Osteoblast (primary cell): ENCODE data around the gene MAN1C1. TPM values are rescaled to one million over a fixed set of nuclear protein-coding genes. Genes with fewer than 3 reads are reported as not detected.

Experiments used
- DNase-seq: peaks from one replicate; pipeline ENCODE4 v3.0.0; 2011; ENCODE audit warnings: low spot score, mixed read lengths; ENCODE audit not compliant: insufficient read length; ENCODE audit errors: missing footprints
- H2AFZ ChIP-seq: 2 replicates; pipeline ENCODE4 v1.6.0; 2011; ENCODE audit warnings: mild to moderate bottlenecking, low read length
- H3K27ac ChIP-seq: 2 replicates; pipeline ENCODE4 v1.5.1; 2011; ENCODE audit warnings: mild to moderate bottlenecking, low read depth, low read length, moderate library complexity
- H3K27me3 ChIP-seq: 2 replicates; pipeline ENCODE4 v1.6.0; 2012; ENCODE audit warnings: mild to moderate bottlenecking, control low read depth, inconsistent platforms, low read length, moderate library complexity; ENCODE audit not compliant: insufficient read depth
- H3K36me3 ChIP-seq: 2 replicates; pipeline ENCODE4 v1.5.1; 2011; ENCODE audit warnings: mild to moderate bottlenecking, low read length, control low read depth, moderate library complexity; ENCODE audit not compliant: insufficient read depth
- H3K4me1 ChIP-seq: 2 replicates; pipeline ENCODE4 v1.5.1; 2011; ENCODE audit warnings: mild to moderate bottlenecking, low read length, control low read depth, moderate library complexity; ENCODE audit not compliant: insufficient read depth
- H3K4me2 ChIP-seq: 2 replicates; pipeline ENCODE4 v1.6.0; 2011; ENCODE audit warnings: mild to moderate bottlenecking, low read length; ENCODE audit not compliant: insufficient read depth
- H3K4me3 ChIP-seq: fragments of 200-600 bp; sonication (generic); 3 replicates; pipeline ENCODE4 v1.5.1; 2012; ENCODE audit warnings: mild to moderate bottlenecking, low read length, inconsistent platforms; ENCODE audit not compliant: insufficient read depth
- H3K79me2 ChIP-seq: 2 replicates; pipeline ENCODE4 v1.6.0; 2012; ENCODE audit warnings: mild to moderate bottlenecking, low read length, control low read depth, inconsistent platforms; ENCODE audit not compliant: insufficient read depth
- H3K9me3 ChIP-seq: 2 replicates; pipeline ENCODE4 v1.5.1; 2011; ENCODE audit warnings: low read depth, low read length, control low read depth
- H4K20me1 ChIP-seq: 2 replicates; pipeline ENCODE4 v1.6.0; 2012; ENCODE audit warnings: mild to moderate bottlenecking, low read length, control low read depth; ENCODE audit not compliant: insufficient read depth
- total RNA-seq: library from RNA; depleted of rRNA; stranded (reverse); fragments of >200 nt; gene quantifications from 2 replicates; pipeline ENCODE4 v1.2.3, GENCODE V29; 2012
- TF ChIP-seq, protein P1 (sequence below): IDR thresholded peaks from 2 replicates; pipeline ENCODE4 v1.5.1; 2011; ENCODE audit warnings: mild to moderate bottlenecking, low read depth, low read length, moderate library complexity; ENCODE audit errors: extremely low read depth

MAN1C1 gene
- total RNA-seq, 1 donor: 16.3 TPM

DNA sequence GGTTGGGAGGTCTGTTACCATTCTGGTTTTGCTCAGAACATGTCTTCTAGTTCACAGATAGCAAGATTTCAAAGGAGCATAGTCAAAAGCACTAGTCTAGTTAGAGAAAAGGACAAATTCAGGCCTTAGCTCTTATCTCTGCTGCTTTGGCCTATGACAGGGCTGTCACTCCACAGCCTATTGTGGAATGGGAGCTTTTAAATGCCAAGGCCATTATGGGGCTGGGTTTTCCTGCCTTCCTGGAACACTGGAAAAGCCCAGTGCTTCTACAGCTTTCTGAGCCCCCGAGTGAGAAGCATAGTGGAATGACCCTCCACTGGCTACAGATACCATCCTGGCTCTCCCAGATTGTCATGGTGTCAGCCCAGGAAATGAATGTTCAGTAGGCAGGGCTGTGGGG is 212.5 kb downstream of the MAN1C1 start:
- TF ChIP-seq, protein P1, sequence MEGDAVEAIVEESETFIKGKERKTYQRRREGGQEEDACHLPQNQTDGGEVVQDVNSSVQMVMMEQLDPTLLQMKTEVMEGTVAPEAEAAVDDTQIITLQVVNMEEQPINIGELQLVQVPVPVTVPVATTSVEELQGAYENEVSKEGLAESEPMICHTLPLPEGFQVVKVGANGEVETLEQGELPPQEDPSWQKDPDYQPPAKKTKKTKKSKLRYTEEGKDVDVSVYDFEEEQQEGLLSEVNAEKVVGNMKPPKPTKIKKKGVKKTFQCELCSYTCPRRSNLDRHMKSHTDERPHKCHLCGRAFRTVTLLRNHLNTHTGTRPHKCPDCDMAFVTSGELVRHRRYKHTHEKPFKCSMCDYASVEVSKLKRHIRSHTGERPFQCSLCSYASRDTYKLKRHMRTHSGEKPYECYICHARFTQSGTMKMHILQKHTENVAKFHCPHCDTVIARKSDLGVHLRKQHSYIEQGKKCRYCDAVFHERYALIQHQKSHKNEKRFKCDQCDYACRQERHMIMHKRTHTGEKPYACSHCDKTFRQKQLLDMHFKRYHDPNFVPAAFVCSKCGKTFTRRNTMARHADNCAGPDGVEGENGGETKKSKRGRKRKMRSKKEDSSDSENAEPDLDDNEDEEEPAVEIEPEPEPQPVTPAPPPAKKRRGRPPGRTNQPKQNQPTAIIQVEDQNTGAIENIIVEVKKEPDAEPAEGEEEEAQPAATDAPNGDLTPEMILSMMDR: no peak

DNA sequence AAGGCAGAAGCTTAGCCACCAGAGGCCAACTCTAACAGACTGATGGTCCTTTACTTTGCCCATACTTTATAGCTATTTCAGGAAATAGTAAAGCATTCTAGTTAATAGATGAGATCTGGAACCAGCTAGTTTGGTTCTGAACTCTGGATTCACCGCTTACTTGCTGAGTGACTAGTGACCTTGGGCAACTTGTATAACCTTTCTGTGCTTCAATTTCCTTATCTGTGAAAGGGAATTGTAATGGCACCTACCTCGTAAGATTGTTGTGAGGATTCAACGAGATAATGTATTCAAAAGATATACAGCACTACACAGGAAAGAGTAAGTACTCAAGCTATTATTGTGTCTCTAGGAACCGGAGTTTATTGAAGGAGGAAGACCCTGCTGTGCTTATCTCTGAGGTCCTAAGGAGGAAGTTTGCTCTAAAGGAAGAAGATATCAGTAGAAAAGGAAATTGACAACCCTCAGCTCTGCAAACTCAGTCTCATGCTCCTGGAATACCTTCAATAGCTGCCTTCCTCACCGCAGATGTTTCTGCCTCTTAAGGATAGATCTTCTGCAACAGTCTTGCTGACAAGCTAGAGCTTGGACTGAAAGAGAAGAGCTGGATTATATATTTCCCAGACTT is 215.1 kb downstream of the MAN1C1 start:
- peaks cover 3% of the 10 kb centered on the region for H4K20me1 ChIP-seq
- TF ChIP-seq, protein P1: no peak
- peaks cover 68% of the 10 kb centered on the region for H3K36me3 ChIP-seq

More for the DNA sequence above, 212.5 kb downstream of the MAN1C1 start:
- no peak overlapping the region for H2AFZ ChIP-seq
- H3K4me2 ChIP-seq: no peak overlapping the region
- H4K20me1 ChIP-seq: peaks cover 10% of the 10 kb centered on the region
- H3K27ac ChIP-seq: no peak overlapping the region
- H3K9me3 ChIP-seq: no peaks in the 10 kb centered on the region
- peaks cover 70% of the 10 kb centered on the region for H3K36me3 ChIP-seq
- no peak for DNase-seq
- H3K79me2 ChIP-seq: peaks cover 20% of the 10 kb centered on the region
- H3K4me1 ChIP-seq: no peaks in the 10 kb centered on the region
- no peaks in the 10 kb centered on the region for H3K27me3 ChIP-seq
- H3K4me3 ChIP-seq: no peak overlapping the region

DNA sequence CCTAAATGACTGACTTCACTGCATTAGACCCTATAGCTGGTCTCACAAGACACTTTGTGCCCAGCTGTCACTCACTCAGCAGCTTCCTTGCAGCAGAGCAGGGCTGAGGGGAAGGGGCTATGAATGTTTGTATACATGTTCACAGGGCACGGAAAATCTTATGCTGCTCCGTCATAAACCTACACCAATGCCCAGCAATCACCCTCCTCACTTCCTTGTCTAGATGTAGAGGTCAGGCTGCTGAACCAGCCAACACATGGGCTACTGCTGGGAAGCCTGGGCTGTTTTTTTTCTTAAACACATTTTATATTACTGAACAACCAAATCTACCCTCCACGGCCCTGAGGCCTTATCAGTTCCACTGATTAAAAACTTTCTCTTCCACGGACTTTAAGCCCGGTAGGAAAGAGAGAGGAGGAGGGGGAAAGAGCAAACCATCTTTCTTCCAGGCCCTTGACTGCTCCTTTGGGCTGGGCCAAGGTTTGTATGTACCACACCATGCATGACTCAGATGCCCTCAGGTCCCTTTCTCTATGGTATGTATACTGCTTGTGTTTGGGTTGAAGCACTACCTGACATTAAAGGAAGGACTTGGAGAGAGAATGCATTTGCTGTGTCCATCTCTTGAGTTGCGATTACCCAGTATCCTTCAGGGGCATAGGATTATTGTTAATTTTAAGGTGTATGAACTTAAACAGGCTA is 215.9 kb downstream of the MAN1C1 start:
- peaks cover 64% of the 10 kb centered on the region for H3K36me3 ChIP-seq
- no peak overlapping the region for H3K27ac ChIP-seq
- no peak overlapping the region for H2AFZ ChIP-seq
- H3K4me1 ChIP-seq: no peaks in the 10 kb centered on the region
- TF ChIP-seq, protein P1: no peak
- H3K9me3 ChIP-seq: no peaks in the 10 kb centered on the region
- H4K20me1 ChIP-seq: peaks cover 2% of the 10 kb centered on the region
- H3K4me3 ChIP-seq: no peak overlapping the region
- DNase-seq: no peak
- no peaks in the 10 kb centered on the region for H3K27me3 ChIP-seq
- H3K79me2 ChIP-seq: no peaks in the 10 kb centered on the region
- no peak overlapping the region for H3K4me2 ChIP-seq

More for the DNA sequence above, 215.1 kb downstream of the MAN1C1 start:
- no peaks in the 10 kb centered on the region for H3K27me3 ChIP-seq
- no peak for DNase-seq
- H3K4me3 ChIP-seq: no peak overlapping the region
- no peak overlapping the region for H3K27ac ChIP-seq
- H3K79me2 ChIP-seq: no peaks in the 10 kb centered on the region
- H2AFZ ChIP-seq: no peak overlapping the region
- no peaks in the 10 kb centered on the region for H3K9me3 ChIP-seq
- H3K4me2 ChIP-seq: no peak overlapping the region
- H3K4me1 ChIP-seq: no peaks in the 10 kb centered on the region

DNA sequence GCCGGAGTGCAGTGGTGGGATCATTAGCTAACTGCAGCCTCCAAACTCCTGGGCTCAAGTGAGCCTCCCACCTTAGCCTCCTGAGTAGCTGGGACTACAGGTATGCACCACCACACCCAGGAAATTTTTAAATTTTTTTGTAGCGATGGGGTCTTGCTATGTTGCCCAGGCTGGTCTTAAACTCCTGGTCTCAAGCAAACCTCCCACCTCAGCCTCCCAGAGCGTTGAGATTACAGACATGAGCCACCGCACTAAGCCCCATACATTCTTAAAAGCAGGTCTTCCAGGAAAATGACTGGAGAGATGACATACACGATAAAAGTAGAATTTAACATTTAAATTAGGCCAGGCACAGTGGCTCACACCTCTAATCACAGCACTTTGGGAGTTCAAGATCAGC is 216.6 kb downstream of the MAN1C1 start:
- Histone ChIP-seq H3K4me3 (no peak overlapping the region), H4K20me1 (peaks cover 2% of the 10 kb centered on the region), H2AFZ (no peak overlapping the region), H3K27me3 (no peaks in the 10 kb centered on the region), H3K4me2 (no peak overlapping the region), H3K36me3 (peaks cover 60% of the 10 kb centered on the region), H3K27ac (no peak overlapping the region), H3K79me2 (no peaks in the 10 kb centered on the region), H3K9me3 (no peaks in the 10 kb centered on the region), H3K4me1 (no peaks in the 10 kb centered on the region)
- DNase-seq: no peak
- TF ChIP-seq, protein P1: no peak
